Natural killer cell (primary cell): Measurements from ENCODE around the gene ABCC10. TPM values are rescaled to one million over a fixed set of nuclear protein-coding genes. Genes with fewer than 3 reads are reported as not detected.
"Not testable (repeated sequence)": the region's sequence is repeated elsewhere in the genome, so short reads cannot be mapped to it uniquely, and the experiment has no call there.

Experiments used
- ATAC-seq, 3 donors: fragments of 150-1000 bp in 2 of 3; fragments of 200-7000 bp in 1 of 3; cut with Tn5 transposase; 1 replicate in 1 of 3; 2 replicates in 2 of 3; pipeline ENCODE4 v1.10.0; 2021; ENCODE audit warnings: mild to moderate bottlenecking in 2 of 3, moderate library complexity in 2 of 3
- DNase-seq, 2 donors: peaks; one replicate each; pipeline versions ENCODE4 v3.0.0 to v3.0.0-alpha.2; 2013 to 2021; ENCODE audit warnings: mixed read lengths in 1 of 2
- H3K27ac ChIP-seq: one replicate; pipeline ENCODE4 v1.5.1; 2013; ENCODE audit warnings: mild to moderate bottlenecking, low read length
- H3K27me3 ChIP-seq: one replicate; pipeline ENCODE4 v1.6.1; 2013; ENCODE audit warnings: low read length; ENCODE audit not compliant: control insufficient read depth, insufficient read depth
- H3K36me3 ChIP-seq: one replicate; pipeline ENCODE4 v1.6.1; 2013; ENCODE audit warnings: low read length; ENCODE audit not compliant: control insufficient read depth, insufficient read depth
- H3K4me1 ChIP-seq: one replicate; pipeline ENCODE4 v1.6.1; 2013; ENCODE audit warnings: low read length; ENCODE audit not compliant: control insufficient read depth, insufficient read depth
- H3K4me3 ChIP-seq: one replicate; pipeline ENCODE4 v1.5.1; 2013; ENCODE audit warnings: low read length
- H3K9me3 ChIP-seq: one replicate; pipeline ENCODE4 v1.6.1; 2013; ENCODE audit warnings: low read length; ENCODE audit not compliant: control insufficient read depth, insufficient read depth
- H3K27ac Mint-ChIP-seq, 2 donors: one replicate each; pipeline ENCODE4 v1.8.0; 2022; ENCODE audit warnings: mild to moderate bottlenecking in 2 of 2, mixed read lengths in 2 of 2, moderate library complexity in 1 of 2
- H3K27me3 Mint-ChIP-seq, 2 donors: one replicate each; pipeline ENCODE4 v1.8.0; 2022; ENCODE audit warnings: low read depth in 2 of 2, mixed read lengths in 2 of 2
- H3K36me3 Mint-ChIP-seq: one replicate; pipeline ENCODE4 v1.8.0; 2022; ENCODE audit warnings: mixed read lengths
- H3K4me1 Mint-ChIP-seq, 2 donors: one replicate each; pipeline ENCODE4 v1.8.0; 2022; ENCODE audit warnings: mixed read lengths in 2 of 2
- H3K4me3 Mint-ChIP-seq: one replicate; pipeline ENCODE4 v1.8.0; 2022; ENCODE audit warnings: mild to moderate bottlenecking, moderate library complexity, mixed read lengths
- H3K9me3 Mint-ChIP-seq, 2 donors: one replicate each; pipeline ENCODE4 v1.8.0; 2022; ENCODE audit warnings: mixed read lengths in 2 of 2
- CTCF ChIP-seq: fragments of 200-600 bp; IDR thresholded peaks from one replicate; pipeline ENCODE4 v1.8.0; 2022; ENCODE audit warnings: antibody characterized with exemption
- WGBS: methylation state at CpG from one replicate; pipeline ENCODE4 v1.1.7; 2013; ENCODE audit warnings: missing lambda C conversion rate; ENCODE audit not compliant: insufficient coverage; 5-methylcytosine and 5-hydroxymethylcytosine counted together
- intact Hi-C: fragments of 100-400 bp; cut with micrococcal nuclease; formaldehyde crosslinking; loops from one replicate; pipeline ENCODE4 v1.14.2; 2022
- total RNA-seq, 4 donors: library from RNA; stranded (reverse); fragments of 120-200 nt in 1 of 4; gene quantifications; one replicate each; pipeline versions ENCODE4 v1.2.3 to v1.2.4, GENCODE V29; 2013 to 2022

Gene ABCC10
- total RNA-seq, result 10 to 100 TPM; 74.6 to 90.5 (median 81.9) TPM
- 38.4 TPM for total RNA-seq (2013)

- Histone ChIP-seq H3K27ac (peak within 1 kb of the TSS; percentile 70), H3K4me1 (peaks cover 27% of the 10 kb centered on the region), H3K27me3 (no peaks in the 10 kb centered on the region), H3K9me3 (no peaks in the 10 kb centered on the region), H3K36me3 (peaks cover 7% of the 10 kb centered on the region), H3K4me3 (peak within 1 kb of the TSS; percentile 77)
- Mint-ChIP-seq H3K4me1 (peaks cover 19 to 29% of the 10 kb centered on the region in 2 donors), H3K9me3 (no peaks in the 10 kb centered on the region), H3K36me3 (no peaks in the 10 kb centered on the region), H3K27ac (peak within 1 kb of the TSS; percentile 91 to 92), H3K27me3 (no peaks in the 10 kb centered on the region), H3K4me3 (peak within 1 kb of the TSS; percentile 97)
- peak; percentile 88 to 98 for DNase-seq
- under 1% methylated on average over 49 of the region's 49 CpGs for WGBS
- peak; percentile 94 to 98 (median 94) for ATAC-seq
- intact Hi-C loops, result loop anchor here (1.0 to 5.0 kb wide), 4 partner anchors 27 to 90 kb away; partner anchors contain the start of genes DLK2, POLR1C and ZNF318
- TF ChIP-seq CTCF, result peak; percentile 12
Measured at GRCh38 chr6:43427406-43428111, at the start of gene ABCC10. Gene ABCC10, plus strand, starts transcription at chr6:43427541. Its CDS starts 438 bp downstream, at chr6:43427979.

- Histone ChIP-seq H3K4me1 (peaks cover 21% of the 10 kb centered on the region), H3K27ac (no peak overlapping the region), H3K27me3 (no peaks in the 10 kb centered on the region), H3K4me3 (no peak overlapping the region), H3K36me3 (no peaks in the 10 kb centered on the region), H3K9me3 (no peaks in the 10 kb centered on the region)
- WGBS, result 76% methylated on average over 2 of the region's 2 CpGs
- H3K27me3 Mint-ChIP-seq, result no peaks in the 10 kb centered on the region
- H3K4me1 Mint-ChIP-seq, result peaks cover 41 to 42% of the 10 kb centered on the region in 2 donors
- no peak overlapping the region for H3K27ac Mint-ChIP-seq
- TF ChIP-seq CTCF, result no peak
- ATAC-seq, result no peak
- no peaks in the 10 kb centered on the region for H3K36me3 Mint-ChIP-seq
- intact Hi-C loops, result no loop called here
- no peak overlapping the region for H3K4me3 Mint-ChIP-seq
- no peak for DNase-seq
- no peaks in the 10 kb centered on the region for H3K9me3 Mint-ChIP-seq
Measured at GRCh38 chr6:43377710-43378229, 49.6 kb upstream of the ABCC10 start.

GRCh38 chr6:43378631-43379030 is 48.7 kb upstream of the ABCC10 start:
- Mint-ChIP-seq H3K4me3 (no peak overlapping the region), H3K27me3 (no peaks in the 10 kb centered on the region), H3K27ac (no peak overlapping the region), H3K4me1 (peaks cover 42 to 43% of the 10 kb centered on the region in 2 donors), H3K9me3 (no peaks in the 10 kb centered on the region), H3K36me3 (no peaks in the 10 kb centered on the region)
- intact Hi-C loops, result no loop called here
- H3K9me3 ChIP-seq, result no peaks in the 10 kb centered on the region
- H3K4me3 ChIP-seq, result no peak overlapping the region
- H3K4me1 ChIP-seq, result peaks cover 28% of the 10 kb centered on the region
- no peaks in the 10 kb centered on the region for H3K27me3 ChIP-seq
- TF ChIP-seq CTCF, result no peak
- H3K36me3 ChIP-seq, result no peaks in the 10 kb centered on the region
- ATAC-seq (no peak), DNase-seq (no peak)
- 99% methylated on average over 3 of the region's 3 CpGs for WGBS
- H3K27ac ChIP-seq, result no peak overlapping the region

GRCh38 chr6:43380858-43381257 is 46.5 kb upstream of the ABCC10 start:
- not testable (repeated sequence) for H3K9me3 Mint-ChIP-seq, H3K27ac Mint-ChIP-seq, ATAC-seq, H3K27me3 ChIP-seq, H3K9me3 ChIP-seq, DNase-seq, H3K27ac ChIP-seq, H3K4me3 ChIP-seq, H3K27me3 Mint-ChIP-seq, H3K36me3 Mint-ChIP-seq, H3K4me3 Mint-ChIP-seq, H3K36me3 ChIP-seq
- whole genome bisulfite sequencing, result 96% methylated on average over 7 of the region's 9 CpGs
- peaks cover 40% of the 10 kb centered on the region for H3K4me1 ChIP-seq
- peaks cover 64 to 65% of the 10 kb centered on the region in 2 donors for H3K4me1 Mint-ChIP-seq
- intact Hi-C loops, result loop anchor here (5.0 kb wide), 1 partner anchor 609 kb away; no protein-coding TSS in a partner anchor
